NCI-H1092 (cell line): ENCODE results near the gene ATF4.
A peak's percentile ranks its signal among the peaks of the same experiment; 100 is the strongest.
"Not testable (repeated sequence)": the region's sequence is repeated elsewhere in the genome, so short reads cannot be mapped to it uniquely, and the experiment has no call there.

ENCODE experiments used
- DNase-seq: peaks from one replicate; lab custom pipeline; 2025; lab: John Stamatoyannopoulos, UW

ATF4 gene

DNA sequence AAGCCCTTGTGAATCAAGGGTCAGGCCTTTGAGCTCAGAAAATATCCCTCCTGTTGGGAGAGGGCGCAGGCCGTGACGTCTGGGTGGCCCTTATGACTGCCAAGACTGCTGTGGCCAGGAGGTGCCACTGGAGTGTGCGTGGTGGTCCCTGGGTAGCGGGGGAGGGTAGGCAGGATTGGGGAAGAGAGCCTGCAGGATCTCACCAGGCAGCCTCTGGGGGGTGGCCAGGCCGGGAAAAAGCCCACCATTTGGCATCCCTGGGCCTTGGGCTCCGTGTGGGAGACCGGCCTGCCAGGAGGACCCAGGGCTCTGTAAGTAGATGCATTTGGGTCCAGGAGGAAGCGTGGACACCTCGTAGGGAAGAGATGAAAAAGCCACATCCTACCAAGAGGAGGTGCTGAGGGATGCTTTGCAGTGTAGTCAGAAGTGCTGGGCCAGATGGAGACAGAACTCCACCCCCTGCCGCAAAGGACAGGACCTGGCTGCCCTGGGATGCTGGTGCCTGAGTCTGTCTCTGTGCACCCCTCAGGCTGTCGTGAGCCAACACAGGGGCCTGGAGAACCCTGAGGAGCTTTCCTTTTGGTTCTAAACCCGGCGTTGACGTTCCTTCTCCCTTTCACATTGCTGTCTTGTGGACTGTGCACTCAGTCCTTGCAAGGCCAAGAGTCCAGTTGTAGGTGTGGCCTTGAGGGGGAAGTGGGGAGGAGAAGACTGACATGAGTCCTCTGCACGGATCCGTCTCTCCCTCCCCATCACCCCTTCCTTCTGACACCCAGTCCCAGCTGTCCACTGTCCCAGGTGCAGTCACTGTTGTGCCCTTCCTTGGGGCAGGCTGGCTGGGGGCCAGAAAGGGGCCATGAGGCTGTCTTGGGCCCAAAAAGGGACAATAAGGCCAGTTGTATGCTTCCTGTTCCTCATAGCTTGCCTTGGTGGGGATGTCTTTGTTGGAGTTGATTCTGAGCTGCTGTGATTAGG, 31.0 kb upstream of the ATF4 start:
- DNase-seq, result no peak

DNA sequence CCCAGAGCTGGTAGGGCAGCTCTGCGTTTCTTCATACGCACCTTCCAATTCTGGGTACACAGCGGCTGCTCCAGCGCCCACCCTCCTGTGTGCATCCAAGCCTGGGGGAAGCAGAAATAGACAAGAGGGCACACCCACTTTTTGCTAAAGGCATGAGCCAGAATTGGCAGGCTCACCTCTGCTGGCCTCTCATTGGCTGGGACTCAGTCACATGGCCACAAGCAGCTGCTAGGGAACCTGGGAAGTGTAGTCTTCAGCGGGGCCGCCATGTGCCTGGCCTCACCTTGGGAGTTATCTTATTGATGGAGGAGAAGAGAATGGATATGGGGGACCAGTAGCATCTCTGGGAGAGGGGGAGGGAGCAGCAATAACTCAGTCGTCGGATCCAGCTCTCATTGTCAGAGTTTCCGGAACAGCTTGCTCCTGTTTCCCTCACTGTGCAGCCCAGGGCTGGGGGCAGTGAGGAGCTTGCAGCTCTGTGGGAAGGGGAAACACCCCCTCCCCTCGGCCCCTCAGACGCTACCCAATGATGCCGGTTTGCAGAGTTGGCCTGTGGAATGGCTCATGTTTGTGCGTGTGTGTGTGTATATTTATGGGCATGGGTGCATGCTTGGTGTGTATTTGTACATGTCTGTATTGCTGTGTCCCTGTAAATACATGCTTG, 30.1 kb upstream of the ATF4 start:
- peak; percentile 21 for DNase-seq

DNA sequence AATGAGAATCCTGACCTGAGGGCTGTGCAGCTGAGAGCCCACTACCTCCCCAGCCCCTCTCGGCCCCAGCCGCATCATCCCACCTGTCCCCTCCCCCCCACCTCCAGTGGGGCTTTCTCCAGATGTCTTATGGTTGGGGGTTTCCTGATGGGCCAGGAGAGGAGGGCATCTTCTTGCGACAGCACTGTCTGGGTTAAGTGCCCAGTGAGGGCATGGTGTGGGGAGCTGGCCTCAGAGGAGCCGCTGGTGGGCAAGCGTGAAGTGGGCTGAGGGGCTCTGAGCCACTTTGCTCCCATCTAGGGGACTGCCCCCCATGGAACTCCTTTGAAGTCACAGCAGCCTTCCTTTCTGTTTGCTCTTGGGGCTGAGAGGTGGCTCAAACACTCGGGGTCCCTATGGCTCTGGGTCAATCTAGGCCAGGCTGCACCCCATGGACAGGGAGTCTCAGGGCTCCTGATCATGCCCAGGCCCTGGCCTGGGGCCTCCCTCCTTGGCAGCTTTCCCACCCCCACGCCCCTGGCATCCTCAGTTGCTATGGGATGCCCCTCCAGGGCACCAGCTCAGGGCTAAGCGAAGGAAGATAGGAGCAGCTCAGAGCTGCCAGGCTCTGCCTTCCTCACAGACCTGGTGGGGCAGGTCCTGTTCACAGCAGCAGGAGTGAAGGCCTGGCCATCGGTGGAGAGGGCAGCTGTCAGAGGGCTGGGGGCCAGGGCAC, 29.2 kb upstream of the ATF4 start:
- no peak for DNase-seq

DNA sequence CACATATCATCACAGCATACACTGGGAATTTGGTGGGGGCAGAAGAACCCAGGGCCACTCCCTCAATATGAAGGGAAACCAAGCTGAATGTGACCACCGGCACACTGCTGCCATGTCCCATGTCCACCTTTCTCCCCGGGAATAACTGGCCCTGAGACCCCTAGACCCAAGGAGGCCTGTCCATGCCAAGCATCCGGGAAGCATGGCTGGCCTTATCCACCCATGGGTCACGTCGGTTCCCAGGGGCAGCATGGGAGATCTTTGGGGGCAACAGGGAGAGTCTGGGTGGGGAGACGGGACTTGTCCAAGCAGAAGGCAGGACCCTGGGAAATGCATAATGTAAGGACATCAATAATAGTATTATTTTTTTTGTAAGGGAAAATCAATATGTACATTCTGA, 28.7 kb upstream of the ATF4 start:
- DNase-seq, result no peak

DNA sequence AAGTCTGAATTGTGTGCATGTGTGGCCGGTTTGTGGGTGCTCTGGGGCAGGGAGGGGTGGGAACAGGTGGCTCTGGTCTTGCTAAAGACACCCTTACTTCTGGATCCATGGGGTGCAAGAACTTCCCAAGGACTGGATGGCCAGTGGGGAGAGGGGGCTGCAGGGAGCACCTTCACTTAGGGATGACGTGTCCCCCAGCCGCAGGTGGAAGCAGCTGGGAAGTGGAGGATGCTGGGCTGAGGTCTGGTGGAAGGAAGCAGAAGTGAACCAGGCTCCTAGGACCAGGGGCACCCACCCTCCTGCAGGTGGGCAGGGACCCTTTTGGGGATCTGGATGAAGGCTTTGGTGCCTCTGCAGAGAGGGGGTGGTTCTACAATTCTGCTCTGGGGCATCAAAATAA, 28.2 kb upstream of the ATF4 start:
- no peak for DNase-seq

DNA sequence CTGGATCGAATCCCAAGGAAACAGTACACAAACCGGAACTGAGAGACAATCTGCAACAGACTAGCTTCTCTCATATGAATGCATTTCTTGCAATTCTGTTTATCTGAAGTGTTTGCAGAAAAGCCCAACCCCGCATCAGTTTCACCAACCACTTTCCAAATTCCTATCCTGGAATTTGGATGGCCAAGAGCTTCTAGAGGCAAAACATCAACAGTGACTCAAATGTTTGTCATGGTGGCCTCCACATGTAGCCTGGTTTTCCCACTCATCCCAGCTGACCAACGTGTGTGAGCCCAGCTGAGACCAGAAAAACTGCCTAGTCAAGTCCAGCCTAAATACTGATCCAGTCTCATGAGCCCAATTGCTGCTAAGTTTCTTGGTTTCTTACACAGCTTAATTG, 26.6 kb upstream of the ATF4 start:
- DNase-seq, result no peak

DNA sequence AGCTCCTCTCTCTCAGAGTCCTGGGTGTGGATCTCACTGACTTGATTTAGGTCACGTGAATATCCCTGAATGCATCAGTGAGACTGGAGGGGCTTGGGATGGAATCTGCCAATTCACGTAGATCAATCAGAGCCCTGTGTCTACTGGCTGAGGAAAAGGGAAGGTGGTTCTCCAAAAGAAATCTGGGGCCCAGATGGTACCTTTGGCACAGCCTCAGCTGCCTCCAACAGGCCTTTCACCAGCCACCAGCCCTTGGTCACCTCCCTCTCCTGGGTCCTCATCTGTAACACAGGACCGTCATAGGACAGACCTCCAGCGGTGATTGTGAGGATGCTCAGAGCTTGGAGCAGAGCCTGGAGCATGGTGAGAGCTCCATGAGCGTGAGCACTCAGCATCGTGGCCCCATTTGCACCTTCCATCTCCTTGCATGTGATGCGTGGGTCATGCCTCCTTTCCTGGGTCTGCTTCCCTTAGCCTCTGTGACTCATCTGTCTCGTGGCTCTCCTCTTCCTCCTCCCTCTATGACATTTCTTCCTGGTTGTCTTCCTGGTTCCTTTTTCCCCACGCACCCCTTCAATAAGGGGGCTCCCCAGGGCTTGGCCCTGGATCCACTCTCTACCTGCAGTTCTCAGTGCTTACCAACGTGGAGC, 25.8 kb upstream of the ATF4 start:
- no peak for DNase-seq

DNA sequence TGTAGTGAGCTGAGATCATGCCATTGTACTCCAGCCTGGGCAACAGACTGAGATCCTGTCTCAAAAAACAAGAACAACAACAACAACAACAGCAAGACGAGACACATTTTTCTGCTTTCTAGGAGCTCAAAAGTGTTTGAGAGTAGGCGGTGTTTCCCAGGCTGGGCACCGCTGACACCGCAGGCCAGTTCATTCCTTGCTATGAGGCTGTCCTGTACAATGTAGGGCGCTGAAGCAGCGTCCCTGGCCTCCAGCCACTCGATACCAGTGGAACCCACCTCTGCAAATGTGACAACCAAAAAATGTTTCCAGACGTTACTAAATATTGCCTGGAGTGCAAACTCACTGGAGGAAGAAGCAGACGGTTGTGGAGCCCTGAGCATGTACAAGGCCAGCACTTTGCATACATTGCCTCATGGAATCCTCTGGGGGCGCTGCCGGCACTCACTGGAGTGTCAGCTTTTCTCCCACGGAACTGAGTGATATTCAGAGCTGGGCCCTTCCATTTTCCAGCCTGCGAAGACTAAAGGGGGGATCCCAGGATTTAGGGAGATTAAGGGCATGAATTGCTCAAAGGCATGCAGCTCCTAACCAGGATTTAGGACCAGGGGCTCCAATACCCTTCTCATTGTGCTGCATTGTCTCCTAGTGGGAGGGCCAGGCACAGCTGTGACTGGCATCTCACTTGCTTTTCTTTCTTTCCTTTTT, 24.1 kb upstream of the ATF4 start:
- DNase-seq, result peak; percentile 72

DNA sequence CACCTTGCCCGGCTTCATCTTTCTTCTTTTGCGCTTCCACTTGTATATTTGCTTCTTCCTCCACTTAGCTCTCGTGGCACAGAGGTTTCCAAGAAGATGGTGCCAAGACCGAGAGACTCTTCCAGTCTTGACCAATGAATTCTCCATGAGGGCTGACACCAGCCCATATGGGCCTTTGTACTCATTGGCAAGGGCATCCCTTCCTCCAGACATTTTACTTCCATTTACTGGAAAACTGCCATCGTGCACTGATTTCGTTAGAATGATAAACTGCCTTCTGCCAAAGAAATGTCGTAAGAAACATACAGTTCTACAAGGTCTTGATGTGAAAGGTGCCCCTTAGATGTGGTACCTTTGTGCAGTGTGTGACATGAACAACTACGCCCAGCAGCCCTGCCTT, 22.9 kb upstream of the ATF4 start:
- no peak for DNase-seq

DNA sequence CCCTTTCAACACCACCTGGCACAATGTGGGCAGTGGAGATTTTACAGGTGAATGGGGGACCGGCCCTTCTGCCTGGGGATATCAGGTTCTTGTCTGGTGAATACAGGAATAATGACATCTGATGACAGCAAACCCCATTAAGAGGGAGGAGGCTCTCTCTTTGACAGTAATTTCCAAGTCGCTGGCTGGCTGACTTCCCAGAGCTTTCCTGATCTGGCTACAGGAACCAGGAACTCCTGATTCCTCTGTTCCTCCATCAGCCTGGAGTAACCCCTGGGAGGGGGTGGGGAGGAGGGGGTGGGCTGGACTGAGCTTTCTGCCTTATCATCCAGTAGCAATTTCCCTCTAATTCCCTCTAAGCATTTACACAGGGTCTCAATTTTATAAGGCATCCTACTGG, 22.0 kb upstream of the ATF4 start:
- peak; percentile 86 for DNase-seq

DNA sequence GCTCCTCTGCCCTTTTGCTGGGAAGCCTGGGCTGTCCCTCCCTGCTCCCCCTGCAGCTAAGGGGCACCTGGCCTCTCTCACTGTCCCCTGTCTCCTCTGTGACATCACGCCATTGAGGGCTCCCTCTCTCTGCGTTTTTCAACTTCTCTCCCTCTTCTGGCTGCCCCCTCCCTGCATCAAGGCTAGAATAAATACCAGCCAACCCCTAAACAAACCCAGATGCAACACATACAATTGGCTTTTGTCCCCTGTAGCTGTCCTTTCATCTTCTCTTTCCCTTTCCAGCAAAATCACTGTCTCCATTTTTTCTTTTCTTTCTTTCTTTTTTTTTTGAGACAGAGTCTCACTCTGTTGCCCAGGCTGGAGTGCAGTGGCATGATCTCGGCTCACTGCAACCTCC, 21.6 kb upstream of the ATF4 start:
- DNase-seq, result peak; percentile 35

DNA sequence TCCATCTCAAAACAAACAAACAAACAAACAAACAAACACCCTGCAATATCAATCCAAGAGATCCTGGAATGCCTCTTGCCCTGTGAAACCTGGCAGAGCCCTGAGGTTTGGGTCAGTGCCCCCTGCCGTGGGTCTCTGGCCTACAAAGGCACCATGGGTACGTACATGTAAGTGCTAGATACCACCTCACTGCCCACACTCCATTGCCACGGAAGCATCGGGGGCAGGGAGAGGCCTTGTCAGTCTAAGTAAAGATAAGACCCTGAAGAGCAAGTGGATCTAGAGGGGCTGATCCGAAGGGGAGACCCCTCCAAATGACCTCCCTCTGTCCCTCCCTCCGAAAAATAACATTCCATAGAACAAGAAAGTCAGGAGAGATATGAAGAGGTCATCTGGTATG, 20.3 kb upstream of the ATF4 start:
- no peak for DNase-seq

DNA sequence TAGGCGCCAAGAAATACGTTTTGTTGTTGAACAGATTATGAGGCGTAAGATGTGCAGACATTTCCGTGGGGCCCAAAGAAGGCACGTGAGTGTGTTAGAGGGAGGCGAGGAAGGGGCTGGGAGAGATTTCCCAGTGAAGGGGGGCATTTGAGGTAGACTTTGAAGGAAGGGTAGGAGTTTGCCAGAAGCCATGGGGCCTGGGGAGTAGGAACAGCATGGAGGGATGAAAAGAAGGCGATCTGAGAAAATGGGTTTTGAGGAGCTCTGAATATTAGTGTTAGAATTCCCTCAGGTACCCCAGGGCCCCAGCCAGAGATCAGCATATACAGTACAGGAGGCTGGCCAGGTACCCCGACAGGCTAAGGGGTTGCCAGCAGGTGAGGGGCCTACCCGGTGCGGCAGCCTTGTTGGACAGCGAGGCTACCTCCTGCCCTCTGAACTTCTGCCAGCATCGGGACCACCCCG, 18.7 kb upstream of the ATF4 start:
- no peak for DNase-seq

DNA sequence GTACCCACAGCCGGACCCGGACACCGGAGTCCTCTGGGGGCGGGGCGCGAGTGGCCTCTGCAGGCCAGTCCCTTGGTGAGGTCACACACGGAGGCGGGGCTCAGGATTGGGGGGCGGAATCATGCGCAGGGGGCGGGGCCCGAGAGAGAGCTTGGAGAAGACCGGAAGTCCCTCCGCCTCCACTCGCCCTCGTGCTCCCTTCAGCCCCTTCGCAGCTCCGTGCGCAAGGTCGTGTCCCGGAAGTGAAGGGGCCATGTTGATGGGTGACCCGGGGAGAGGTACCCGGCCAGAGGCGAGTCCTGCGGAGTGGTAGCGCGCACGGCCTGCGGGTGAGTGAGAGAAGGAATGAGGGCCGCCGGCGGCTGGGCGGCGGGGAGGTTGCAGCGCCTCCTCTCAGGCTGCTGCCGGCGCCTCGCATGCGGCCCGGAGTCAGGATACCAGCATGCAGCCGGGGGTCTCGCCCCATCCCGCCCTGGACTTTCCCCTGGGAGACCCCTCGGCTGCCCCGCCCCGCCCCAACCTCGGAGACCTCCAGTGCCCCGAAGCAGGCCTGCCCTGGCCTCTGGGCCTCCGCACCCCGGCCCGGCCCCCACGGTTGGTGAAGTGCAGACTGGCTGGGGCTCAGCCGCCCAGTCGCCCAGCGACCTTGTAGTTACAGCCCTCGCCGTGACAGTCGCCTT, 18.1 kb upstream of the ATF4 start, which contains the start of gene MIEF1:
Gene MIEF1, plus strand, starts transcription at position 182 of the 680 bp plus-strand sequence. CDS start 9,005 bp downstream, outside the sequence.
- DNase-seq, result peak; percentile 95

DNA sequence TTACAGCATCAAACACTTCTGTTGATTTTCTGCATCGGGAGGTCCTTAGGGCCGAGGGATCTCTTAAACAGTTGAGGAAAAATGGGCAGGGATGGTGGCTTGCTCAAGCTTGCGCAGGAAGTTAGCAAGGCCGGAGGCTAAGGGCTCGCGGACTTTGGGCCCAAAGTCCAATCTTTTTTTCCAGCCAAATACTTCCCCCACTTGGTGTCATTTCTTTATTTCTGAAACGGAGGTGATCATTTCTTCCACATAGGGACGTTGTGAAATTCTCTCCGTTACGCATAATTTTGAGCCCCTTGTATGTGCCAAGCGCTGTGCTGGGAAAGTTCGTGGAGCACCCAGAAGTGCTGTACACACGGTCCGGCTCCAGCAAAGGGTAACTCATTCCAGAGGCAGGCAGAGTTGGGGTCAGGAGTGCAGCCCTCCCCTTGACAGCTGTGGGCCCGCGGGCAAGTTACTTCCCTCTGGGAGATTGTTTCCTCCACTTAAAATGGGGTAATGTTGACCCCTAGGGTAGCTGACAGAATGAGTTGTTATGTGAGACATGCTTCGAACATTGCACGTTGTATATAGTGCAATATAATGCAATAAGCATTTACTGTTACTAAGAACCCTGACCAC, 17.5 kb upstream of the ATF4 start:
- no peak for DNase-seq

DNA sequence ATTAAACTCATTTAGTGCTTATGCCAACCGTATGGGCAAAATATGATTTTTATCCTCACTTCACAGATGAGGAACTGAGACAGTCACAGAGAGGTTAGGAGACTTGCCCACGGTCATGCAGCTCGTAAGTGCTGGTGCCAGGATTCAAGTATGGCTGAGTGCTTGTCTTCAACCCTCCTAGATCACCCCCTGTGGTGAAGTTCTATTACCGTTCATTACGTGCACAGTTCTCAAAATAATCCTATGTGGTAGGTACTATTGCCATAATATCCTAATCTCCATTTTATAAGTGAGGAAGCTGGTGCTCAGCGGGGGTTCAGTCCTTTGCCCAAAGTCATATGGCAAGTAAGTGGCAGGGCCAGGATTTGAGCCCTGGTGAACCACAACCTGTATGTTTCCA, 16.7 kb upstream of the ATF4 start:
- no peak for DNase-seq

DNA sequence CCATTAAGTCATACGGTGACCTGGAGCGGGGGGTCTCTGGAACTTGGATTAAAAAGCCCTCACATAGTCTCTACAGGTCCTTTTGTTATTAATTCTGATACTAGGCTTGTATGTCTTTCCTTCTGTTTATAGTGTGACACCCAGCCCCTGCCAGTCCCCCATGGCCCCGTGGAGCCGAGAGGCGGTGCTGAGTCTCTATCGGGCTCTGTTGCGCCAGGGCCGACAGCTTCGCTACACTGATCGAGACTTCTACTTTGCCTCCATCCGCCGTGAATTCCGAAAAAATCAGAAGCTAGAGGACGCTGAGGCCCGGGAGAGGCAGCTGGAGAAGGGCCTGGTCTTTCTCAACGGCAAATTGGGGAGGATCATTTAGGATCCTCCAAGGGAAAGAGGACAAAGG, 16.3 kb upstream of the ATF4 start:
- DNase-seq, result no peak

DNA sequence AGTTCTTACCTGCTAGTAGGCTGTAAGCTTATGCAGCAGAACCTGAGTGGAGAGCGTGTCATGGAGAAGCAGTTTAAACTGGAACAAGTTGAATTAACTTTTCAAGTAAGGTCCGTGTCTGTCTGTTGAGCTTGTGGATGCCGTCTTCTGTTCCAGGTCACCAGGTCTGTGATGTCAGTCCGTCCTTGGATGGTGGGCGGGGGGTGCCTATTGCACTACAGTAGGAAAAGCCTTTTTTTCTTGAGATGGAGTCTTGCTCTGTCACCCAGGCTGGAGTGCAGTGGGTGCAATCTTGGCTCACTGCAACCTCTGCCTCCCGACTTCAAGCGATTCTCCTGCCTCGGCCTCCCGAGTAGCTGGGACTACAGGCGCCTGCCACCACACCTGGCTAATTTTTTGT, 13.3 kb upstream of the ATF4 start:
- DNase-seq, result not testable (repeated sequence)

DNA sequence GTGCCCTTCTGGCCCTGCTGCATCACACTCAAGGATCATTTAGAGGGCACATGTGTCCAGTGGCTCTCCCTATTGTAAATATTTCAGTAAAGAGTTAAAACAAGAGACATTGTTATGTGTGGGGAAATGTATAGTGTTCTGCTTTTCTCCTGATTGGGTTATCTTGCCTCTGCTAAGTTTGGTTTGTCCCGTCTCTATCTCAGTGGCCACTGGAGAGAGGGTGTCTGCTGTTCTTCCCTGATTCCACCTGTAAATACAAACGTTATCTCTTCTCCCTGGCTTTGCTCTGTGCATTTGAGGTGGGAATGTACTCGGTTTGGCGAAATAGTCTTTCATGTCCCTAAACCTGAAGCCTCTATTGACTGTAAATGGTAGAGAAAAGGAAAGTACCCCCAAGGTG, 12.0 kb upstream of the ATF4 start:
- DNase-seq, result no peak

DNA sequence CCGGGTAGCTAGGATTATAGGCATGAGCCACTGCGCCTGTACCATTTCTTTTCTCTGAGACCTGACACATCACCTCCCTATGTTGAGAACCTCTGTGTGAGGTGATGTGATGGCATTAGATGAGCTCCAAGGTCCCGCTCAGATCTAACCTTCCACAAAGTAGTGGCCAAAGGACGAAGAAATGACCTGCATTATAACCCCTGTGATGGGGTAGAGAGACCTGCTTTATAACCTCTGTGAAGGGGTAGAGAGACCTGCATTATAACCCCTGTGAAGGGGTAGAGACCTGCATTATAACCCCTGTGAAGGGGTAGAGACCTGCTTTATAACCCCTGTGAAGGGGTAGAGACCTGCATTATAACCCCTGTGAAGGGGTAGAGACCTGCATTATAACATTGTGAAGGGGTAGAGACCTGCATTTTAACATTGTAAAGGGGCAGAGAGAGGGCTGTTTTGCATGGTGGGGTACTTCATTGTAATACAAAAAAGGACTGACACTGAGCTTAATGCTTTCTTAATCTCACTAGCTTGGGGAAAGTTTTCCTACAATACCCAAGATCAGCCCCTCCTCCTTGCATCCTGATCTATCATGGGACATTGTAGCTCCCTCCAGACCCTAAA, 9.7 kb upstream of the ATF4 start:
- no peak for DNase-seq
